Suprapubic skin (tissue), 4 donors: Measurements from ENCODE around the gene RBBP8NL. TPM values are rescaled to one million over a fixed set of nuclear protein-coding genes. Genes with fewer than 3 reads are reported as not detected.

Experiments used
- DNase-seq, 2 donors: peaks; one replicate each; pipeline ENCODE4 v3.0.0-alpha.2; 2019; ENCODE audit warnings: low spot score in 2 of 2
- H3K27ac ChIP-seq: fragments of 200-600 bp; sonication (generic); one replicate; pipeline ENCODE4 v1.5.1; 2019
- H3K27me3 ChIP-seq: fragments of 200-600 bp; sonication (generic); one replicate; pipeline ENCODE4 v1.5.1; 2019
- H3K36me3 ChIP-seq: fragments of 200-600 bp; sonication (generic); one replicate; pipeline ENCODE4 v1.5.1; 2019
- H3K4me1 ChIP-seq: fragments of 200-600 bp; sonication (generic); one replicate; pipeline ENCODE4 v1.5.1; 2019
- H3K4me3 ChIP-seq: fragments of 200-600 bp; sonication (generic); one replicate; pipeline ENCODE4 v1.5.1; 2019; ENCODE audit warnings: mild to moderate bottlenecking
- H3K9me3 ChIP-seq: fragments of 200-600 bp; sonication (generic); one replicate; pipeline ENCODE4 v1.5.1; 2019
- CTCF ChIP-seq, 2 donors: fragments of 200-600 bp in 1 of 2; fragments of 450-650 bp in 1 of 2; sonication (generic) in 1 of 2; IDR thresholded peaks; one replicate each; pipeline ENCODE4 v1.5.1; 2016 to 2019; ENCODE audit warnings: antibody characterized with exemption in 2 of 2, mild to moderate bottlenecking in 1 of 2, moderate library complexity in 1 of 2
- EP300 ChIP-seq: sonication (generic); formaldehyde crosslinking; IDR thresholded peaks from one replicate; pipeline ENCODE4 v1.6.1; 2017; ENCODE audit warnings: antibody characterized with exemption
- POLR2A ChIP-seq, 2 donors: fragments of 450-650 bp; IDR thresholded peaks; one replicate each; pipeline ENCODE4 v1.6.1; 2017; ENCODE audit warnings: antibody characterized with exemption in 2 of 2, mild to moderate bottlenecking in 2 of 2, moderate library complexity in 2 of 2
- POLR2AphosphoS5 ChIP-seq, 3 donors: sonication (generic); formaldehyde crosslinking; IDR thresholded peaks; one replicate each; pipeline ENCODE4 v1.6.1; 2017; ENCODE audit warnings: antibody characterized with exemption in 3 of 3
- WGBS: methylation state at CpG from one replicate; pipeline ENCODE4 v1.1.5; 2018; 5-methylcytosine and 5-hydroxymethylcytosine counted together
- total RNA-seq, 4 donors: library from RNA; depleted of rRNA; stranded (reverse); fragments of >200 nt; gene quantifications; one replicate each; pipeline ENCODE4 v1.1.0, GENCODE V29; 2016

RBBP8NL gene
- total RNA-seq, 4 donors from 2014 or later = 2.0 to 6.6 (median 3.9) TPM

- 74% methylated on average over 9 of the region's 10 CpGs for WGBS
- DNase-seq = no peak
- Histone ChIP-seq H3K27ac (no peak overlapping the region), H3K36me3 (no peaks in the 10 kb centered on the region), H3K4me3 (no peak overlapping the region), H3K27me3 (peaks cover 66% of the 10 kb centered on the region), H3K9me3 (no peaks in the 10 kb centered on the region), H3K4me1 (no peaks in the 10 kb centered on the region)
- no peak for TF ChIP-seq EP300
- TF ChIP-seq CTCF (IDR thresholded peaks at IDR 0.05) = no peak
- no peak for TF ChIP-seq POLR2A (IDR thresholded peaks at IDR 0.05)
- TF ChIP-seq POLR2AphosphoS5 (IDR thresholded peaks at IDR 0.05) = no peak
Measured at GRCh38 chr20:62461157-62461556, 33.8 kb upstream of the RBBP8NL start.

- Histone ChIP-seq H3K9me3 (no peaks in the 10 kb centered on the region), H3K4me1 (no peaks in the 10 kb centered on the region), H3K27ac (no peak overlapping the region), H3K36me3 (no peaks in the 10 kb centered on the region), H3K27me3 (peaks cover 66% of the 10 kb centered on the region), H3K4me3 (no peak overlapping the region)
- WGBS = 53% methylated on average over 4 of the region's 15 CpGs
- TF ChIP-seq CTCF (IDR thresholded peaks at IDR 0.05) (no peak), POLR2AphosphoS5 (IDR thresholded peaks at IDR 0.05) (no peak), POLR2A (IDR thresholded peaks at IDR 0.05) (no peak), EP300 (no peak)
- DNase-seq = no peak
Measured at GRCh38 chr20:62460678-62461077, 33.3 kb upstream of the RBBP8NL start.

GRCh38 chr20:62459488-62459887 lies 32.1 kb upstream of the RBBP8NL start:
- no peaks in the 10 kb centered on the region for H3K4me1 ChIP-seq
- 48% methylated on average over 7 of the region's 14 CpGs for WGBS
- TF ChIP-seq CTCF (IDR thresholded peaks at IDR 0.05) (no peak), POLR2A (IDR thresholded peaks at IDR 0.05) (no peak), POLR2AphosphoS5 (IDR thresholded peaks at IDR 0.05) (no peak), EP300 (no peak)
- DNase-seq = no peak
- no peaks in the 10 kb centered on the region for H3K36me3 ChIP-seq
- no peak overlapping the region for H3K4me3 ChIP-seq
- H3K9me3 ChIP-seq = no peaks in the 10 kb centered on the region
- H3K27me3 ChIP-seq = peaks cover 66% of the 10 kb centered on the region
- H3K27ac ChIP-seq = no peak overlapping the region

- H3K9me3 ChIP-seq = no peaks in the 10 kb centered on the region
- H3K27ac ChIP-seq = no peak overlapping the region
- 45% methylated on average over 9 of the region's 41 CpGs for WGBS
- TF ChIP-seq POLR2AphosphoS5 (IDR thresholded peaks at IDR 0.05) (no peak), CTCF (IDR thresholded peaks at IDR 0.05) (no peak), EP300 (no peak), POLR2A (IDR thresholded peaks at IDR 0.05) (no peak)
- DNase-seq = no peak
- H3K36me3 ChIP-seq = no peaks in the 10 kb centered on the region
- no peaks in the 10 kb centered on the region for H3K4me1 ChIP-seq
- peaks cover 73% of the 10 kb centered on the region for H3K27me3 ChIP-seq
- H3K4me3 ChIP-seq = no peak overlapping the region
Measured at GRCh38 chr20:62458275-62459251, 31.2 kb upstream of the RBBP8NL start.

- WGBS = 72% methylated on average over 7 of the region's 20 CpGs
- H3K9me3 ChIP-seq = no peaks in the 10 kb centered on the region
- no peak overlapping the region for H3K27ac ChIP-seq
- no peaks in the 10 kb centered on the region for H3K36me3 ChIP-seq
- no peak for TF ChIP-seq POLR2AphosphoS5 (IDR thresholded peaks at IDR 0.05)
- no peak for DNase-seq
- no peaks in the 10 kb centered on the region for H3K4me1 ChIP-seq
- peaks cover 80% of the 10 kb centered on the region for H3K27me3 ChIP-seq
- no peak overlapping the region for H3K4me3 ChIP-seq
Measured at GRCh38 chr20:62457831-62458230, 30.5 kb upstream of the RBBP8NL start.
